Measurements from ENCODE around the gene ADM2. TPM values are rescaled to one million over a fixed set of nuclear protein-coding genes. Genes with fewer than 3 reads are reported as not detected.
"Not testable (repeated sequence)": the region's sequence is repeated elsewhere in the genome, so short reads cannot be mapped to it uniquely, and the experiment has no call there.

ADM2 gene
- total RNA-seq, 1 experiment from 2014 or later, result 0.23 TPM

DNA sequence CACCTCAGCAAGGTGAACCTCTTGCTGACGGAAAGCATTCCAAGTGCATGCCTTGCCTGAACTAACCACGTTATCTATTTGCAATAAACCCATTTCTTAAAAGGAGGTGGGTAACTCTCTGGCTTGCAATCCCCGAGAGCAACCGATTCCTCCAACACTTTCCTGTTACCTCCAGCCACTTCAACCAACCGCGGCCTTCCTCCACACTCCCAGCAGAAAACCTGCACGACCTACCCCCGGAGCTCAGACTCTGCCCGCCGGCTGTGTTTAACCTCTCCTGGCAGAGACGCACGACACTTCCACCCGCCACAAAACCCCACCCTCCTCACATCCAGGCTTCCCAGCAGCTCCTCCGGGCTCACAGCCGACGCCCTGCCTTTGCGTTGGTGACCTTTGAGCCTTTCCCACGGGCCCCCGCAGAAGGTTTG lies 43.3 kb downstream of the ADM2 start:
- DNase-seq (ENCODE audit: low read depth), result no peak

- peak; percentile 98 for DNase-seq (ENCODE audit: low read depth)
These were observed 43.9 kb downstream of the ADM2 start, which contains the start of gene SCO2 for GRCh38 chr22:50525104-50525857. Gene SCO2 (minus strand): TSS chr22:50525598. CDS start chr22:50524411, 1,187 bp downstream.

DNA sequence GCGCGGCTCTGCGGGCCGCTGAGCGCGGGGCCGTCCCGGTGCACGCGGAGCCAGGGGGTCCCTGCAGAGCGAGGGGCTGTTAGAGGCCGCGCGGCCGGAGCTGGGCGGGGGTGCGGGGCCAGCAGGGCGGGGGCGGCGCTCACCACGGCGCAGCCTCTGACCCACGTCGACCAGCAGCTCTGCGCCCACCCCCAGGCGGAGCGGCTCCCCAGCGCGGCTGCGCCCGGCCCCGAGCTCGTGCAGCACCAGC lies 44.4 kb downstream of the ADM2 start:
- DNase-seq (ENCODE audit: low read depth), result no peak

DNA sequence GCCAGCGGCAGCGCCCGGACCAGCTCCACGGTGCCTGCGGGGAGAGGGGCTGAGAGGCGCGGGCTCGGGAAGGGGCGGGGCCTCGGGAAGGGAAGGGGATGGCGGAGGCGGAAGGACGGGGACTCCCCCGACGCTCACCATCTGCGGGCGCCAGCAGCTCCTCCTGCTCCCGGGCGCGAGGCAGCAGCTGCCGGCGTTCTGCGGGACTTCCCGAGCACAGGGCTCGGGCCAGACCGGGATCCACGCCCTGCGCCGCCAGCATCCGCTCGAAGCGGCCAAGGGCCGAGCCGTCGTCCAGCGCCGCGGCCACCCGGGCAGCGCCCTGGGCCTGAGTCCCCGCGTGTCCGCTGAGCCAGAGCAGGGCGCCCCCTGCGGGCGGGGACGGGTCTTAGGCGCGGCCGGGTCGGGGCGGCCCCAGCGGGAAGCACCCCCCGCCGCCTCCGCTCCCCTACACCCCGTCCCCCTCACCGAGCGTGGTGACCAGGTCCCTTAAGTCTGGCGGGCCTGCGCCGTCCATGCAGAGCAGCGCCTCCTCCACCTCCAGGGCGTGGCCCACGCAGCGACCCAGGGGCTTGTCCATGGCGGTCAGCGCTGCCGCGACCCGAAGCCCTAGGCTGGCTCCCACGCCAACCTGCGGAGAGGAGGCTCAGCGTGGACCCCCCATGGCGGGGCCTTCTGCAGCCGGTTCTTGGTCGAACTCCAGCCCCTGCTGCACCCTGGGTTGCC lies 44.9 kb downstream of the ADM2 start:
- DNase-seq (ENCODE audit: low read depth), result peak; percentile 89

DNA sequence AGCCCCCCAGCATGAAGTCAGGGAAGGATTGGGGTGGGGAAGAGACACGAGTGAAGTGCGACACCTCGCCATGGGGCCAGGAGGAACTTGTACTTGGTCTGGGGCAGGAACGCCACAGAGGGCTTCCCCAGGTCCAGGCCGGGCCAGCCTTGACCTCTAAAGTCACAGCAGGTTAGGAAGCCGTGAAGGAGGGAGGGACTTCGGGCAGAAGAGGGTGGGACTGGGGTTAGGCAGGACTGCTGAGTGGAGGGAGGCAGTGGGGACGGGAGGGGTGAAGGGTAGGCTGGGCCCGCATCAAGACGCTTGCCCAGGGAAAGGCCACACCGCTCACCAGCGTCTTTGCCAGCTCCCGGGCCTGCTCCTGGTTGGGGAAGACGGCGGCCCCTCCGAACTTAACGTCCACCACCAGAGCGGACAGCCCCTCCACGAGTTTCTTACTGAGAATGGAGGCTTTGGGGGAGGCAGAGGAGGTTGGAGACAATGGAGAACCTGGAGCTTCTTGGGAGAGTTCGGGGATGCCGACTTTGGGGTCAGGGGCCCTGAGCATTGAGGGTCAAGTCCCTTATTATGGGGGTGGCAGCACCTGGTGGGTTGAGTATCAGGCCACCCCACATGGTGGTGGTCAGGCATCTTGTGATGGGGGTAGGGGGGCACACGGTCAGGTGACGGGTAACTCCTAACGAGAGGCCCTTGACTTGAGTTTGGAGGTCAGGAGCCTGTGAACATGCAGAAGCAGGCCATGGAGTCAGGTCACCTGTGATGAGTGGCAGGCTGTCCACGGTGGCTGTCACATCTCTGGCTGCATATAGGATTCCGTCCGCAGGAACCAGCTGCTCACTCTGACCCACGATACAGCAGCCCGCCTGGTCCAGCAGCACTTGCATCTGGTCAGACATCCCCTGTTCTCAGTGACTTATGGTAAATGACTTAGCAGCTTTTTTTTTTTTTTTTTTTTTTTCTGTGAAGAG lies 45.8 kb downstream of the ADM2 start:
- peak; percentile 23 for DNase-seq (ENCODE audit: low read depth)

GRCh38 chr22:50527921-50528681 lies 46.8 kb downstream of the ADM2 start:
- peak; percentile 2 for DNase-seq (ENCODE audit: low read depth)

- DNase-seq (ENCODE audit: low read depth), result peak; percentile 5
These were observed 47.5 kb downstream of the ADM2 start for GRCh38 chr22:50528682-50529415.

- no peak for DNase-seq (ENCODE audit: low read depth)
These were observed 48.1 kb downstream of the ADM2 start for GRCh38 chr22:50529416-50529896.

DNA sequence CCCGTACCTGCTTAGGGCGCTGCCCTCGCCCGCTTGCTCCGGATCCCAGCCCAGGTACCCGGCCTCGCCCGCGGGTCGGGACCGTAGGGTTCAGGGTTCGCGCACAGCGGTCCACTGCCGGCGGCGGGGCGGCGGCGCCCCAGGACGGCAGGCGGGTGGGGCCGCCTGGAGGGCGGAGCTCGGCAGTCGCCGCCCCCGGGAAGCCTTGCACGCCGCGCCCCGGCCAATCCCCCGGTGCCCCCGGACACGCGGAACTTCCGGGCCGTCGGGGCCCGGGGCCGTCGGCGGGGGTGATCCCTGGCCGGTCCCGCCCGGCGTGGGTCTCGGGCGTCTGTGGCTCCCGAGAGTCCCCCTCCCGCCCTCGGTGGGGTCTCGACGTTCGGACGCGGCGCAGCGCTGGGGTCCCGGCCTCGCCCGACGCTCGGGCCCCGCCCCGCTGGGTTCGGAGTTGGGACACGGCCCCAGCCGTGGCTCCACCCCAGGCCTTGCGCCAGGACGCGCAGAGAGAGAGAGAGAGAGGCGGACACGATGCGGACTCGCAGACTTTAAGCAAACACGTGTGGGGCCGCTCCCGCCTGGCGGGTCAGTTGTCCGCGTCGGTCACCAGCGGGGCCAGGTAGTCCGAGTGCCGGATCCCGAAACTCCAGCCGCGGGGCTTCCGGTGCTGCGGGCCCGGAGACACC lies 48.7 kb downstream of the ADM2 start, which contains the start of gene TYMP:
Gene TYMP (minus strand): TSS at position 116 of the 683 bp plus-strand sequence. CDS start 303 bp downstream, outside the sequence.
- peak; percentile 58 for DNase-seq (ENCODE audit: low read depth)

GRCh38 chr22:50530580-50530876 lies 49.2 kb downstream of the ADM2 start:
- DNase-seq (ENCODE audit: low read depth), result no peak

DNA sequence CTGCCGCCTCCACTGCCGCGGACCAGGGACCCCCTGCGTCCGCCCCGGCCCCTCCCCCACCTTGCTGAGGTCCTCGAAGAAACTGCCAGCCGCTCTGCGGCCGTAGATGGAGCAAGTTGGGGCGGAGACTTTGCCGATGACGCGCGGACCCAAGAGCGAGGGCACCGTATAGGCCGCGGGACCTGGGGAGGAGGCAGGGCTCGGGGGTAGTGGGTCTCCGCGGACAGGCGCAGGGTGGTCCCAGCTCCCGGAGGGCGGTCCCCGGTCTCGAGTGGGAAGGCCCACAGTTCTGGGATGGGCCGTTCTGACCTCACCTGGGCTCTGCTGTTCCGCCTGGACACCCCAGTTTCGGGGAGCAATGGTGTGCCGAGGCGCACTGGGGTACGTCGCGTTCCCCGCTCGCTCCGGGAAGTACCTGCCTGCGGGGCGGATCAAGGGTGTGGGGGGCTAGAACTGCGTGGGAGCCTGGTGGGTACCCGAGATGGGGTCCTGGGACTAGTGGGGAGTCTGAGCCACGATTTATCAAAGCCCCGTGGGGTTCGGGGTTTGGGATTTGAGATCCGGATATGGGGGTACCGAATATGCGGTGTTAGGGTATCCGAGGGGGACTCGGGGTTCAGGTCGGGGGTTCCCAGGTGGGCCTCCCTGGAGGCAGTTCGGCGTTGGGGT lies 49.7 kb downstream of the ADM2 start:
- peak; percentile 81 for DNase-seq (ENCODE audit: low read depth)

- no peak for DNase-seq (ENCODE audit: low read depth)
These were observed 50.2 kb downstream of the ADM2 start for GRCh38 chr22:50531546-50531961.

DNA sequence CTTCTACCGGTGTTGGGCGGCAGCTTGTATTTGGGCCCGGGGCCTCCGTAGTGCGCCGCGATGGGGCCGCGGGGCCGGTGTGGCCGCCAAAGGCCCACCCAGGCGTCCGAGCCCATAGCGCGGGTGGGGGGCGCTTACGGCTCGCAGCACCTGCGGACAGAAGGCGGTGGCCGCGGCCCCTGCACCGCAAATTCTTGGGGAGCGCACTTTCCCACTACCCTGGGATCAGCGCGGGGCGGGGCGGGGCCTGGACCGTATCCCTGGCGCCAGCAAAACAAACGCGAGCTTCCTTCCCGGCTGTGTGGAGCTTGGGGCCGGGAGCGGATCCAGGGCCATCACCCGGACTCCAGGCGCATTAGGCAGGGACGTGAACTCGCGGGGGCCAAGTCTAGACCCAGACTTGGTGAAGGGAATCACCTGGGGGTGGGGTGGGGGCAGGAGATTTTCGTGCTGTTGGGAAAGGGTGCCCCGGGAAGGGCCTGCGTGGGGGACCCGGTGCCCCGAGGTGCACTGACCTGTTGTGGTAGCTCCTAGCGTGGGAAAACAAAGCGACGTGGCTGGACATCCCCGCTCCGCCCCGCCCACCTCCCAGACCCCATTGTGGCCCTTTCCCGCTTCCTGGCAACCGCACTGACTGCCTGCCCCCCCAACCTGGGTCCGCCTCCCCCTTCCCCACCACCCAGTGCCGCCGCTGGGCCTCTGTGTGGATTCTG lies 50.8 kb downstream of the ADM2 start:
- DNase-seq (ENCODE audit: low read depth), result peak; percentile 74

DNA sequence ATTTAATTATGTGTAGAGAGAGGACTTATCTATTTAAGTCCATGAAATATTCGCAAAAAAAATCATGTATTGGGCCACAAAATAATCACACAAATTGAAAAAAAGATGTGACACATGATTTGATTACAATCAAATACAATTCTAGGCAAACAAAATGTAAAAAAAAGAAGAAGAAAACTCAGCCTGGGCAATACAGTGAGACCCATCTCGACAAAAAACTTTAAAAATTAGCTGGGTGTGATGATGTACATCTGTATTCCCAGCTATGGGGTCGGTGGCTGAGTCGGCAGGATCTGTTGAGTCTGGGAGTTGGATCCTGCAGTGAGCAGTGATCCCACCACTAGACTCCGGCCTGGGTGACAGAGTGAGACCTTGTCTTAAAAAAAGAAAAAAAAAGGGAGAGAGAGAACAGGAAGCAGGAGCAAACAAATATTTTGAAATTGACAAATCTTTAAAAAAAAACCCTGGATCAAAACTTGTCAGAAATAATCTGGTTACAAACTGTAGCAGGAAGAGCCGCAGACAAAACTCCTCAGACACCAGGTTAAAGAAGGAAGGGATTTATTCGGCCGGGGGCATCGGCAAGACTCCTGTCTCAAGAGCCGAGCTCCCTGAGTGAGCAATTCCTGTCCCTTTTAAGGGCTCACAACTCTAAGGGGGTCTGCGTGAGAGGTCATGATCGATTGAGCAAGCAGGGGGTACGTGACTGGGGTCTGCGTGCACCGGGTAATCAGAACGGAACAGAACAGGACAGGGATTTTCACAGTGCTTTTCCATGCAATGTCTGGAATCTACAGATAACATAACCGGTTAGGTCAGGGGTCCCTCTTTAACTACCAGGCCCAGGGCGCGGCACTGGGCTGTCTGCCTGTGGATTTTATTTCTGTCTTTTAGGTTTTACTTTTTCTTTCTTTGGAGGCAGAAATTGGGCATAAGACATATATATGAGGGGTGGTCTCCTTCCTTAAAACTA lies 51.8 kb downstream of the ADM2 start:
- no peak for DNase-seq (ENCODE audit: low read depth)

DNA sequence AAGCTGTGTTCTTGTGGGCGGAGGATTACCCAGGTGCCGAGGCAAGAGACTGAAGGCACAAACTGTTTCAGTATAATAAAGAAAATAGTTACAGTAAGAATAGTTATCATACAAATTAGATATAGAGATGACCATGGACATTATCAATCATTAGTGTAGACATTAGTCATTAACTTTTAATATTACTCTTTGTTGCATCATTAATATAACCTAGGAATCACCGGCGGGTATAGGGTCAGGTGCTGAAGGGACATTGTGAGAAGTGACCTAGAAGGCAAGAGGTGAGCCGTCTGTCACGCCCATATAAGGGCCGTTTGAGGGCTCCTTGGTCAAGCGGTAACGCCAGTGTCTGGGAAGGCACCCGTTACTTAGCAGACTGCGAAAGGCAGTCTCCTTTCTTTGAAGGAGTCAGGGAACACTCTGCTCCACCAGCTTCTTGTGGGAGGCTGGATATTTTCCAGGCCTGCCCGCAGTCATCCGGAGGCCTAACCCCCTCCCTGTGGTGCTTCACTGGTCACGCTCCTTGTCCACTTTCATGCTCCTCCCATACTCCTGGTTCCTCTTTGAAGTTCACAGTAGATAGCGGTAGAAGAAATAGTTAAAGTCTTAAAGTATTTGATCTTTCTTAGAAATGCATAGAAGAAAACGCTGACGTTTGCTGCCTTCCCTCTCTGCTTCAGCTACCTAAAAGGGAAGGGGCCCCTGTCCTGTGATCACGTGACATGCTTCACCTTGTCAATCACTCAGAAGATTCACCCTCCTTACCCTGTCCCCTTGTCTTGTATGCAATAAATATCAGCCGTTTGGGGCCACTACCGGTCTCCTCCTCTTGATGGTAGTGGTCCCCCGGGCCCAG lies 52.7 kb downstream of the ADM2 start:
- DNase-seq (ENCODE audit: low read depth), result not testable (repeated sequence)

DNA sequence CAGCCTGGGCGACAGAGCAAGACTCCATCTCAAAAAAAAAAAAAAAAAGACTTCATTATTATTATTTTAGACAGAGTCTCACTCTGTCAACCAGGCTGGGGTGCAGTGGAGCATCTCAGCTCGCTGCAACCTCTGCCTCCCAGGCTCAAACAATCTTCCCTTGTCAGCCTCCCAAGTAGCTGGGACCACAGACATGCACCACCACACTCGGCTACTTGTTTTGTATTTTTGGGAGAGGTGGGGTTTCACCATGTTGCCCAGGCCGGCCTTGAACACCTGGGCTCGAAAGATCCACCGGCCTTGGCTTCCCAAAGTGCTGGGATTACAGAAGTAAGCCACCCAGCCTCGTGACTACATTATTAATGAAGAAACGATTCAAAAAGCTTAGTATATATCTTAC lies 53.8 kb downstream of the ADM2 start:
- DNase-seq (ENCODE audit: low read depth), result no peak
